GM23338 (cell line): ENCODE measurements around the gene SLC9A2. TPM values are rescaled to one million over a fixed set of nuclear protein-coding genes. Genes with fewer than 3 reads are reported as not detected.

ENCODE experiments used
- ATAC-seq: fragments of 200-7000 bp; cut with Tn5 transposase; 3 replicates; pipeline ENCODE4 v1.9.1; 2020
- DNase-seq: peaks from one replicate; pipeline ENCODE4 v3.0.0-alpha.2; 2015; ENCODE audit warnings: low spot score
- H2AFZ ChIP-seq: fragments of 200-600 bp; sonication (generic); 2 replicates; pipeline ENCODE4 v1.8.0; 2016; ENCODE audit warnings: antibody characterized with exemption, mild to moderate bottlenecking, moderate library complexity
- H3F3A ChIP-seq: fragments of 200-600 bp; sonication (generic); replicated peaks from 2 replicates; pipeline ENCODE4 v1.8.0; 2017; ENCODE audit warnings: antibody characterized with exemption, mixed run types, low read depth
- H3K27ac ChIP-seq: fragments of 200-600 bp; sonication (generic); 2 replicates; pipeline ENCODE4 v1.6.1; 2016; ENCODE audit warnings: low read depth
- H3K27me3 ChIP-seq: fragments of 200-600 bp; sonication (generic); 2 replicates; pipeline ENCODE4 v1.8.0; 2016; ENCODE audit warnings: mild to moderate bottlenecking, mixed run types, moderate library complexity; ENCODE audit not compliant: insufficient read depth
- H3K36me3 ChIP-seq: fragments of 200-600 bp; sonication (generic); 2 replicates; pipeline ENCODE4 v1.8.0; 2016; ENCODE audit warnings: mild to moderate bottlenecking; ENCODE audit not compliant: insufficient read depth
- H3K4me1 ChIP-seq: fragments of 200-600 bp; sonication (generic); 2 replicates; pipeline ENCODE4 v1.8.0; 2016; ENCODE audit warnings: mild to moderate bottlenecking, moderate library complexity; ENCODE audit not compliant: insufficient read depth
- H3K4me2 ChIP-seq: fragments of 200-600 bp; sonication (generic); 2 replicates; pipeline ENCODE4 v1.7.1; 2017; ENCODE audit warnings: mixed run types
- H3K4me3 ChIP-seq: fragments of 200-600 bp; sonication (generic); 2 replicates; pipeline ENCODE4 v1.6.1; 2016; ENCODE audit warnings: mixed run types
- H3K79me2 ChIP-seq: fragments of 200-600 bp; sonication (generic); replicated peaks from 2 replicates; pipeline ENCODE4 v1.8.0; 2017; ENCODE audit warnings: mild to moderate bottlenecking; ENCODE audit not compliant: insufficient read depth
- H3K9me2 ChIP-seq: fragments of 200-600 bp; sonication (generic); 2 replicates; pipeline ENCODE4 v1.8.0; 2017; ENCODE audit not compliant: insufficient read depth
- H4K20me1 ChIP-seq: fragments of 200-600 bp; sonication (generic); replicated peaks from 2 replicates; pipeline ENCODE4 v1.8.0; 2017; ENCODE audit warnings: mild to moderate bottlenecking; ENCODE audit not compliant: insufficient read depth
- H3K27ac Mint-ChIP-seq: 2 replicates; pipeline ENCODE4 v1.8.0; 2020; ENCODE audit warnings: inconsistent platforms, mild to moderate bottlenecking, moderate library complexity, mixed read lengths
- H3K27me3 Mint-ChIP-seq: 3 replicates; pipeline ENCODE4 v1.8.0; 2022; ENCODE audit warnings: low read depth, mild to moderate bottlenecking, moderate library complexity, mixed read lengths, inconsistent platforms; ENCODE audit not compliant: insufficient read depth, poor library complexity
- H3K36me3 Mint-ChIP-seq: 3 replicates; pipeline ENCODE4 v1.8.0; 2021; ENCODE audit warnings: low read depth, mild to moderate bottlenecking, inconsistent platforms, moderate library complexity, mixed read lengths
- H3K4me1 Mint-ChIP-seq: 3 replicates; pipeline ENCODE4 v1.8.0; 2020; ENCODE audit warnings: mild to moderate bottlenecking, inconsistent platforms, mixed read lengths
- H3K4me3 Mint-ChIP-seq: 3 replicates; pipeline ENCODE4 v1.8.0; 2021; ENCODE audit warnings: moderate library complexity, mild to moderate bottlenecking, inconsistent platforms, mixed read lengths
- H3K9me3 Mint-ChIP-seq: 3 replicates; pipeline ENCODE4 v1.8.0; 2020; ENCODE audit warnings: moderate library complexity, mild to moderate bottlenecking, inconsistent platforms, mixed read lengths
- CREB1 ChIP-seq: fragments of 250-450 bp; sonication (Bioruptor Pico); IDR thresholded peaks from 2 replicates; pipeline ENCODE4 v1.5.0; 2020; ENCODE audit warnings: low read depth, mild to moderate bottlenecking, moderate library complexity
- CTCF ChIP-seq, 2 experiments: fragments of 200-600 bp in 1 of 2; sonication (generic) in 1 of 2; conservative IDR thresholded peaks; 2 replicates each; pipeline versions ENCODE4 v1.5.1 to v1.6.1; 2016 to 2017; ENCODE audit warnings: antibody characterized with exemption in 2 of 2, low read depth in 2 of 2, mild to moderate bottlenecking in 2 of 2, moderate library complexity in 1 of 2
- ETS1 ChIP-seq: IDR thresholded peaks from 2 replicates; pipeline ENCODE4 v1.6.1; 2016; ENCODE audit warnings: antibody characterized with exemption
- EZH2 ChIP-seq: fragments of 200-600 bp; sonication (generic); IDR thresholded peaks from one replicate; pipeline ENCODE4 v1.8.0; 2017; ENCODE audit warnings: antibody characterized with exemption, mild to moderate bottlenecking, low read depth; ENCODE audit not compliant: unreplicated experiment
- EZH2phosphoT487 ChIP-seq: fragments of 200-600 bp; sonication (generic); IDR thresholded peaks from one replicate; pipeline ENCODE4 v1.8.1; 2018; ENCODE audit warnings: antibody characterized with exemption; ENCODE audit not compliant: unreplicated experiment
- JUNB ChIP-seq: IDR thresholded peaks from one replicate; pipeline ENCODE4 v1.6.1; 2016; ENCODE audit warnings: antibody characterized with exemption; ENCODE audit not compliant: unreplicated experiment
- NANOG ChIP-seq: IDR thresholded peaks from 2 replicates; pipeline ENCODE4 v1.6.1; 2016; ENCODE audit warnings: antibody characterized with exemption, borderline replicate concordance
- POLR2AphosphoS5 ChIP-seq: IDR thresholded peaks from 2 replicates; pipeline ENCODE4 v1.6.1; 2016; ENCODE audit warnings: antibody characterized with exemption, low read depth
- REST ChIP-seq: IDR thresholded peaks from one replicate; pipeline ENCODE4 v1.6.1; 2018; ENCODE audit warnings: antibody characterized with exemption; ENCODE audit not compliant: unreplicated experiment
- STAT1 ChIP-seq: IDR thresholded peaks from one replicate; pipeline ENCODE4 v1.6.1; 2016; ENCODE audit warnings: antibody characterized with exemption; ENCODE audit not compliant: unreplicated experiment
- ZNF114 ChIP-seq: fragments of 250-450 bp; sonication (Bioruptor Pico); IDR thresholded peaks from 2 replicates; pipeline ENCODE4 v1.5.0; 2020; ENCODE audit warnings: mild to moderate bottlenecking, moderate library complexity
- ZNF331 ChIP-seq: fragments of 250-450 bp; sonication (Bioruptor Pico); IDR thresholded peaks from 2 replicates; pipeline ENCODE4 v1.5.0; 2020; ENCODE audit warnings: low read depth, mild to moderate bottlenecking, moderate library complexity
- ZNF462 ChIP-seq: fragments of 250-450 bp; sonication (Bioruptor Pico); IDR thresholded peaks from 2 replicates; pipeline ENCODE4 v1.5.0; 2020; ENCODE audit warnings: mild to moderate bottlenecking, moderate library complexity
- polyA plus RNA-seq: library from polyadenylated mRNA; unstranded; fragments of >200 nt; fragmentation: Nextera tagmentation; extraction: Ambion mirVana; gene quantifications from 2 replicates; pipeline ENCODE4 v1.2.1, GENCODE V29; 2016
- total RNA-seq: library from RNA; depleted of rRNA; stranded (reverse); fragments of >200 nt; shearing (Covaris generic); gene quantifications from 2 replicates; pipeline ENCODE4 v1.2.3, GENCODE V29; 2014

Gene SLC9A2
- total and polyA plus RNA-seq, 2 experiments from 2014 or later = 0.03 to 0.24 TPM

- H4K20me1 ChIP-seq = no peaks in the 10 kb centered on the region
- no peak for ATAC-seq
Observed at GRCh38 chr2:102703305-102703704, 84.0 kb downstream of the SLC9A2 start.

More at GRCh38 chr2:102703305-102703704, 84.0 kb downstream of the SLC9A2 start:
- H3K36me3 Mint-ChIP-seq = no peaks in the 10 kb centered on the region
- no peaks in the 10 kb centered on the region for H3K27me3 Mint-ChIP-seq
- no peaks in the 10 kb centered on the region for H3K4me1 ChIP-seq
- TF ChIP-seq STAT1 (no peak), NANOG (no peak), POLR2AphosphoS5 (no peak), ZNF114 (CRISPR knock-in tag) (no peak), ETS1 (no peak), CTCF (conservative IDR thresholded peaks at IDR 0.05; ENCODE audit: low read depth in 2 of 2) (no peak), ZNF331 (CRISPR knock-in tag) (no peak), ZNF462 (CRISPR knock-in tag) (no peak), JUNB (no peak), EZH2phosphoT487 (no peak), EZH2 (no peak), REST (no peak), CREB1 (no peak)
- no peaks in the 10 kb centered on the region for H3K36me3 ChIP-seq
- no peak overlapping the region for H3K27ac ChIP-seq
- H3K4me3 Mint-ChIP-seq = no peak overlapping the region
- 0 out of 2 replicates have a peak, but pooled peaks cover 6% of the 10 kb centered on the region for H3K9me2 ChIP-seq
- H2AFZ ChIP-seq = no peak overlapping the region
- H3K9me3 Mint-ChIP-seq = no peaks in the 10 kb centered on the region; the same call in 2 of the 3 replicates
- peaks cover 15% of the 10 kb centered on the region; the same call in 2 of the 3 replicates for H3K4me1 Mint-ChIP-seq
- H3K27ac Mint-ChIP-seq = no peak overlapping the region
- no peaks in the 10 kb centered on the region for H3K27me3 ChIP-seq
- H3K4me2 ChIP-seq = no peak overlapping the region
- H3K4me3 ChIP-seq = no peak overlapping the region
- H3F3A ChIP-seq = no peaks in the 10 kb centered on the region
- DNase-seq = no peak
- no peaks in the 10 kb centered on the region for H3K79me2 ChIP-seq
